Measurements from ENCODE around the gene DNAAF1.

DNAAF1 gene

DNA sequence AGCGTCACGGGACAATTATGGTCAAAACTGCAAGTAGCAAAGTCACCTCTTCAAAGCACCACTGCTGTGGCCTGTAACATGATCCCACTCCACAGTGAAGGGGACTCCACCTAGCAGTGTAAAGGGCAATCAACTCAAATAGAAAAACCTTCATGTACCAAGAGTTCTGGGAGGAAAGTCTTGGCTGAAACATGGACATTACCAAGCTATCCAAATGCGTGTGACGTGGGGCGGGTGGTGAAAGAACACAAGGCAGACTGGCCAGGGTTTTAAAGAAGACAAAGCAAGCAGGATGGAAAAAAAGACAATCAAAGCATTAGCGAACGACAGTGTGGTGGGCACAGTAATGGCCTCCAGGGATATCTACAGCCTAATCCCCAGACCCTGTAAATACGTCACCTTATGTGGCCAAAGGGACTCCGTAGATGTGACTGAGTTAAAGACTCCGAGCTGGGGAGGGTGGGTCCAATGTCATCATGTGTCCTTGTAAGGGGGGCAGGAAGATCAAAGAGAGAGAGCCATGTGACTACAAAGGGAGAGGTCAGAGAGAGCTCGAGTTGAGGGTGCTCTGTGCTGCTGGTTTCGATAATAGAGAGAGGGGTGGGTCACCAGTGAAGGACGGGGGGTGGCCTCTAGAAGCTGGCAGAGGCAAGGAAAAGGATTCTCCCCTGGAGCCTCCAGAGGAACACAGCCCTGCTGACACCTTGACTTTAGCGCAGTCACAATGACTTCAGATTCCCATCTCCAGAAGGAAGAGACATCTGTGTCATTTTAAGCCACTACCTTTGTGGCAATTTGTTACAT lies 6.1 kb upstream of the DNAAF1 start:
- no peak for FAIRE-seq

GRCh38 chr16:84139628-84140258 lies 5.4 kb upstream of the DNAAF1 start:
- FAIRE-seq (no peak), DNase-seq (ENCODE audit: insufficient read length, low spot score) (no peak)
- TF ChIP-seq, protein P1, sequence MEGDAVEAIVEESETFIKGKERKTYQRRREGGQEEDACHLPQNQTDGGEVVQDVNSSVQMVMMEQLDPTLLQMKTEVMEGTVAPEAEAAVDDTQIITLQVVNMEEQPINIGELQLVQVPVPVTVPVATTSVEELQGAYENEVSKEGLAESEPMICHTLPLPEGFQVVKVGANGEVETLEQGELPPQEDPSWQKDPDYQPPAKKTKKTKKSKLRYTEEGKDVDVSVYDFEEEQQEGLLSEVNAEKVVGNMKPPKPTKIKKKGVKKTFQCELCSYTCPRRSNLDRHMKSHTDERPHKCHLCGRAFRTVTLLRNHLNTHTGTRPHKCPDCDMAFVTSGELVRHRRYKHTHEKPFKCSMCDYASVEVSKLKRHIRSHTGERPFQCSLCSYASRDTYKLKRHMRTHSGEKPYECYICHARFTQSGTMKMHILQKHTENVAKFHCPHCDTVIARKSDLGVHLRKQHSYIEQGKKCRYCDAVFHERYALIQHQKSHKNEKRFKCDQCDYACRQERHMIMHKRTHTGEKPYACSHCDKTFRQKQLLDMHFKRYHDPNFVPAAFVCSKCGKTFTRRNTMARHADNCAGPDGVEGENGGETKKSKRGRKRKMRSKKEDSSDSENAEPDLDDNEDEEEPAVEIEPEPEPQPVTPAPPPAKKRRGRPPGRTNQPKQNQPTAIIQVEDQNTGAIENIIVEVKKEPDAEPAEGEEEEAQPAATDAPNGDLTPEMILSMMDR (IDR thresholded peaks at IDR 0.05; ENCODE audit: insufficient read depth, missing control alignments), result no peak

More for the DNA sequence above, 6.1 kb upstream of the DNAAF1 start:
- TF ChIP-seq, protein P1 (IDR thresholded peaks at IDR 0.05; ENCODE audit: insufficient read depth, missing control alignments), result no peak
- DNase-seq (ENCODE audit: insufficient read length, low spot score), result no peak

GRCh38 chr16:84141143-84141670 lies 3.9 kb upstream of the DNAAF1 start:
- TF ChIP-seq, protein P1 (IDR thresholded peaks at IDR 0.05; ENCODE audit: insufficient read depth, missing control alignments), result no peak
- no peak for DNase-seq (ENCODE audit: insufficient read length, low spot score)
- no peak for FAIRE-seq

- no peak for DNase-seq (ENCODE audit: insufficient read length, low spot score)
- TF ChIP-seq, protein P1 (IDR thresholded peaks at IDR 0.05; ENCODE audit: insufficient read depth, missing control alignments), result no peak
- no peak for FAIRE-seq
These were observed 2.0 kb upstream of the DNAAF1 start for GRCh38 chr16:84143081-84143480.

DNA sequence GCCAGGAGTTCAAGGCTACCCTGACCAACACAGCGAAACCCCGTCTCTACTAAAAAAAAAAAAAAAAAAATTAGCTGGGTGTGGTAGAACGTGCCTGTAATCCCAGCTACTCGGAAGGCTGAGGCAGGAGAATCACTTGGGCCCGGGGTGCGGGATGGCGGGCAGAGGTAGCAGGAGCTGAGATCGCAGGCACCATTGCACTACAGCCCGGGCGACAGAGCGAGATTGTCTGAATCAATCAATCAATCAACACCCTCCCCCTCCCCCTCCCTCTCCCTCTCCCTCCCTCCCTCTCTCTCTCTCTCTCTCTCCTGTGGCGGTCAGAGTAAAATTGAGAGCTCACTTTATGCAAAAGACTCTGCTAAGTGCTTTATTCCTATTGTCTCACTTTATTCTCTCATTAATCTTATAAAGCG lies 1.3 kb upstream of the DNAAF1 start:
- TF ChIP-seq, protein P1 (IDR thresholded peaks at IDR 0.05; ENCODE audit: insufficient read depth, missing control alignments), result no peak
- no peak for FAIRE-seq
- DNase-seq (ENCODE audit: insufficient read length, low spot score), result no peak

DNA sequence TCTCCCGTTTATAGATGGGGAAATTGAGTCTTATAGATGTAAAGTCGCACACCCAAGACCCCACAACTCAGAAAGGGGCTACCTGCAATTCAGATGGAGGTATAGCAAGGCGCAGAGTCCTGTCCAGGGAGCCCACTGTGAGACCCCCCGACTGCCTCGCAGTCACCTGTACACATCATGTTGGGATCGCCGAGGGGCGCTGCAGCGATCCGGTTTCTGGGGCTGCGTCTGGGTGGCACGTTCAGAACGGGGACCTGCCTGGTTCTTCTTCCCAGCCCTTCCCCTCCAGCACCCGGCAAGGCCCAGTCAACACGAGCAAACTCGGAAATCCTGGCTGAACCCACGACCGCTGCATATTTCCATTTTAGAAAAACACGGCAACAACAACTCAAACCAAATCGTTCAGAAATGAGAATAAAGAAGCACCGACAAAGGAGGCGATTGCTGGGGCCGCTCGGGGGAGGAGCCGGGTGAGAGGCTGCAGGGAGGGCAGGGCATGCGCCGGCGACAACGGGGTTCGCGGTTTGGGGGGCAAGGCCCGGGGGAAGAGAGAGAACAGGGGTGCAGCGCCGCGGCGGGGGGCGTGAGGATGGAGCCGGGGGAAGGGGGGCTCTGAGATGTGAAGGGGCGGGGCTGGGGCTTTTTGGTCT lies 774 bp upstream of the DNAAF1 start:
- TF ChIP-seq, protein P1 (IDR thresholded peaks at IDR 0.05; ENCODE audit: insufficient read depth, missing control alignments), result peak; percentile 21
- DNase-seq (ENCODE audit: insufficient read length, low spot score) (no peak), FAIRE-seq (no peak)

All from D721Med (cell line).